HG03039 (cell line): ENCODE measurements around the gene PHC3.

ENCODE experiments used
- ATAC-seq: cut with Tn5 transposase; IDR thresholded peaks from one replicate; pipeline ENCODE4 v1.9.1; 2021; ENCODE audit warnings: mild to moderate bottlenecking, moderate library complexity; ENCODE audit not compliant: unreplicated experiment

PHC3 gene

GRCh38 chr3:170079536-170080165 is 101.9 kb downstream of the PHC3 start:
- ATAC-seq, result no peak

- no peak for ATAC-seq
These were observed 102.8 kb downstream of the PHC3 start for GRCh38 chr3:170078620-170079281.

GRCh38 chr3:170077361-170077760 is 104.2 kb downstream of the PHC3 start:
- no peak for ATAC-seq

- ATAC-seq, result no peak
These were observed 104.8 kb downstream of the PHC3 start for GRCh38 chr3:170076715-170077238.

GRCh38 chr3:170075441-170076091 is 106.0 kb downstream of the PHC3 start:
- ATAC-seq, result no peak

GRCh38 chr3:170064108-170064507 is 117.4 kb downstream of the PHC3 start:
- ATAC-seq, result no peak

GRCh38 chr3:170063691-170064090 is 117.8 kb downstream of the PHC3 start:
- no peak for ATAC-seq

GRCh38 chr3:170062769-170063168 is 118.8 kb downstream of the PHC3 start:
- no peak for ATAC-seq

GRCh38 chr3:170062068-170062467 is 119.5 kb downstream of the PHC3 start:
- ATAC-seq, result no peak

- ATAC-seq, result no peak
These were observed 122.1 kb downstream of the PHC3 start for GRCh38 chr3:170059447-170059846.

- no peak for ATAC-seq
These were observed 123.4 kb downstream of the PHC3 start for GRCh38 chr3:170058127-170058526.

- no peak for ATAC-seq
These were observed 124.0 kb downstream of the PHC3 start for GRCh38 chr3:170057550-170057949.

- ATAC-seq, result peak; percentile 84
These were observed 124.7 kb downstream of the PHC3 start for GRCh38 chr3:170056710-170057454.

GRCh38 chr3:170055209-170055608 is 126.3 kb downstream of the PHC3 start:
- ATAC-seq, result peak; percentile 64

GRCh38 chr3:170054204-170054603 is 127.3 kb downstream of the PHC3 start:
- ATAC-seq, result no peak

GRCh38 chr3:170052398-170052797 is 129.1 kb downstream of the PHC3 start:
- no peak for ATAC-seq

GRCh38 chr3:170050753-170051152 is 130.8 kb downstream of the PHC3 start:
- ATAC-seq, result no peak

- ATAC-seq, result no peak
These were observed 132.2 kb downstream of the PHC3 start for GRCh38 chr3:170049146-170050000.

GRCh38 chr3:170047133-170047404 is 134.5 kb downstream of the PHC3 start:
- no peak for ATAC-seq

GRCh38 chr3:170046269-170047132 is 135.0 kb downstream of the PHC3 start:
- ATAC-seq, result no peak
